K562 (cell line): ENCODE data around the gene ENG. TPM values are rescaled to one million over a fixed set of nuclear protein-coding genes. Genes with fewer than 3 reads are reported as not detected.

ENCODE experiments used
- BACH1 ChIP-seq: fragments of 200-800 bp; sonication (Bioruptor generic); IDR thresholded peaks from 2 replicates; pipeline ENCODE4 v1.6.1; 2016; ENCODE audit warnings: missing genetic modification characterization, missing compliant biosample characterization
- CREM ChIP-seq: IDR thresholded peaks from 2 replicates; pipeline ENCODE4 v1.6.1; 2014; ENCODE audit warnings: antibody characterized with exemption, low read depth
- FOSL1 ChIP-seq: fragments of 200-800 bp; sonication (Bioruptor generic); conservative IDR thresholded peaks from 2 replicates; pipeline ENCODE4 v1.6.1; 2016; ENCODE audit warnings: missing genetic modification characterization, missing compliant biosample characterization
- GTF2A2 ChIP-seq: IDR thresholded peaks from 2 replicates; pipeline ENCODE4 v1.6.1; 2016; ENCODE audit warnings: mild to moderate bottlenecking, missing genetic modification characterization, missing compliant biosample characterization
- GTF2E2 ChIP-seq: fragments of 200-800 bp; sonication (Bioruptor generic); IDR thresholded peaks from 2 replicates; pipeline ENCODE4 v1.6.1; 2016; ENCODE audit warnings: missing genetic modification characterization, missing compliant biosample characterization
- HSF4 ChIP-seq: fragments of 250-450 bp; sonication (Bioruptor Pico); IDR thresholded peaks from 2 replicates; pipeline ENCODE4 v2.1.2; 2022; ENCODE audit warnings: mild to moderate bottlenecking, moderate library complexity, borderline replicate concordance
- KAT8 ChIP-seq: fragments of 450-650 bp; IDR thresholded peaks from 2 replicates; pipeline ENCODE4 v1.6.1; 2016; ENCODE audit warnings: low read depth, mild to moderate bottlenecking
- KLF10 ChIP-seq: fragments of 250-450 bp; sonication (Bioruptor Pico); IDR thresholded peaks from 2 replicates; pipeline ENCODE4 v1.6.1; 2021; ENCODE audit warnings: matching md5 sums
- MAZ ChIP-seq, 2 experiments: fragments of 450-650 bp in 1 of 2; sonication (generic) in 1 of 2; formaldehyde crosslinking; IDR thresholded peaks in 1 of 2; conservative IDR thresholded peaks in 1 of 2; 2 replicates each; pipeline versions ENCODE4 v1.4.0 to v1.5.0; 2020; ENCODE audit warnings: mild to moderate bottlenecking in 1 of 2, missing genetic modification reagents in 1 of 2
- MBD2 ChIP-seq: sonication (generic); IDR thresholded peaks from 2 replicates; pipeline ENCODE4 v1.6.1; 2016; ENCODE audit warnings: low read depth, borderline replicate concordance
- MCM5 ChIP-seq: fragments of 450-650 bp; IDR thresholded peaks from 2 replicates; pipeline ENCODE4 v1.6.1; 2016; ENCODE audit warnings: low read depth
- MEF2D ChIP-seq: conservative IDR thresholded peaks from 2 replicates; pipeline ENCODE4 v1.6.1; 2016; ENCODE audit warnings: low read depth, missing genetic modification characterization, missing compliant biosample characterization
- PYGO2 ChIP-seq: fragments of 450-650 bp; IDR thresholded peaks from 2 replicates; pipeline ENCODE4 v1.6.1; 2016; ENCODE audit warnings: mild to moderate bottlenecking, missing genetic modification characterization, moderate library complexity, missing compliant biosample characterization
- RAD51 ChIP-seq: fragments of 450-650 bp; IDR thresholded peaks from 2 replicates; pipeline ENCODE4 v1.7.1; 2016; ENCODE audit warnings: low read depth, mild to moderate bottlenecking, borderline replicate concordance
- RBM17 ChIP-seq: fragments of 200-400 bp; formaldehyde crosslinking; IDR thresholded peaks from 2 replicates; pipeline ENCODE4 v1.6.1; 2017; ENCODE audit warnings: low read depth, mild to moderate bottlenecking, low read length, borderline replicate concordance
- TARDBP ChIP-seq: fragments of 450-650 bp; IDR thresholded peaks from 2 replicates; pipeline ENCODE4 v1.6.1; 2016
- TRIM24 ChIP-seq, 2 experiments: fragments of 450-650 bp; IDR thresholded peaks; 2 replicates each; pipeline ENCODE4 v1.6.1; 2016
- ZFP30 ChIP-seq: fragments of 250-450 bp; sonication (Bioruptor Pico); IDR thresholded peaks from 2 replicates; pipeline ENCODE4 v1.8.0; 2022; ENCODE audit warnings: moderate library complexity, mild to moderate bottlenecking, inconsistent platforms, borderline replicate concordance
- ZNF217 ChIP-seq: sonication (generic); formaldehyde crosslinking; IDR thresholded peaks from 2 replicates; pipeline ENCODE4 v1.8.0; 2022; ENCODE audit warnings: mild to moderate bottlenecking, missing genetic modification reagents
- ZNF24 ChIP-seq: fragments of 450-650 bp; IDR thresholded peaks from 2 replicates; pipeline ENCODE4 v1.6.1; 2016
- ZNF282 ChIP-seq: sonication (generic); formaldehyde crosslinking; IDR thresholded peaks from 2 replicates; pipeline ENCODE4 v1.8.1; 2023; ENCODE audit warnings: missing genetic modification reagents
- ZNF561 ChIP-seq: fragments of 450-650 bp; formaldehyde crosslinking; conservative IDR thresholded peaks from 2 replicates; pipeline ENCODE4 v1.4.0; 2020; ENCODE audit warnings: mild to moderate bottlenecking, moderate library complexity
- ZNF75A ChIP-seq: fragments of 450-650 bp; formaldehyde crosslinking; IDR thresholded peaks from 2 replicates; pipeline ENCODE4 v1.4.0; 2020; ENCODE audit warnings: mild to moderate bottlenecking
- polyA plus RNA-seq, 8 experiments: library from polyadenylated mRNA; depleted of rRNA in 4 of 8; stranded (reverse) in 5 of 8; unstranded in 3 of 8; fragments of >200 nt; fragmentation: Nextera tagmentation in 2 of 8; fragmentation: Illumina TruSeq in 1 of 8; extraction: Ambion mirVana in 2 of 8; extraction: Trizol in 1 of 8; gene quantifications; 2 replicates each; pipeline versions ENCODE4 v1.2.1 to v1.2.3, GENCODE V29; 2011 to 2014; ENCODE audit warnings: inconsistent platforms in 1 of 8, missing spikeins in 1 of 8
- total RNA-seq, 7 experiments: library from RNA; depleted of rRNA in 6 of 7; stranded (reverse); fragments of >200 nt in 6 of 7; fragmentation: Illumina TruSeq in 2 of 7; extraction: Trizol in 2 of 7; gene quantifications; 2 replicates each; pipeline versions ENCODE4 v1.2.1 to v1.2.3, GENCODE V29; 2011 to 2021; ENCODE audit warnings: low replicate concordance in 1 of 7
- TF ChIP-seq, protein P1 (sequence below), 2 experiments: fragments of 450-650 bp in 1 of 2; IDR thresholded peaks; 2 replicates each; pipeline ENCODE4 v1.6.1; 2011 to 2017; ENCODE audit warnings: low read depth in 2 of 2, antibody characterized with exemption in 1 of 2, borderline replicate concordance in 1 of 2, low read length in 1 of 2, mild to moderate bottlenecking in 1 of 2, mixed read lengths in 1 of 2; ENCODE audit not compliant: control insufficient read depth in 1 of 2
- TF ChIP-seq, protein P2 (sequence below): fragments of 250-450 bp; sonication (Bioruptor Pico); IDR thresholded peaks from 2 replicates; pipeline ENCODE4 v1.4.0; 2020; ENCODE audit warnings: mild to moderate bottlenecking
- TF ChIP-seq, protein P3 (sequence below): sonication (generic); formaldehyde crosslinking; IDR thresholded peaks from 2 replicates; pipeline ENCODE4 v1.8.0; 2022; ENCODE audit warnings: missing genetic modification reagents, mild to moderate bottlenecking, borderline replicate concordance

Gene ENG
- total and polyA plus RNA-seq, 9 of the 15 experiments (the other 6 are each of a cell fraction or from before 2014, with no cell fraction given): 0.04 to 0.40 (median 0.14) TPM; not detected in 1

DNA sequence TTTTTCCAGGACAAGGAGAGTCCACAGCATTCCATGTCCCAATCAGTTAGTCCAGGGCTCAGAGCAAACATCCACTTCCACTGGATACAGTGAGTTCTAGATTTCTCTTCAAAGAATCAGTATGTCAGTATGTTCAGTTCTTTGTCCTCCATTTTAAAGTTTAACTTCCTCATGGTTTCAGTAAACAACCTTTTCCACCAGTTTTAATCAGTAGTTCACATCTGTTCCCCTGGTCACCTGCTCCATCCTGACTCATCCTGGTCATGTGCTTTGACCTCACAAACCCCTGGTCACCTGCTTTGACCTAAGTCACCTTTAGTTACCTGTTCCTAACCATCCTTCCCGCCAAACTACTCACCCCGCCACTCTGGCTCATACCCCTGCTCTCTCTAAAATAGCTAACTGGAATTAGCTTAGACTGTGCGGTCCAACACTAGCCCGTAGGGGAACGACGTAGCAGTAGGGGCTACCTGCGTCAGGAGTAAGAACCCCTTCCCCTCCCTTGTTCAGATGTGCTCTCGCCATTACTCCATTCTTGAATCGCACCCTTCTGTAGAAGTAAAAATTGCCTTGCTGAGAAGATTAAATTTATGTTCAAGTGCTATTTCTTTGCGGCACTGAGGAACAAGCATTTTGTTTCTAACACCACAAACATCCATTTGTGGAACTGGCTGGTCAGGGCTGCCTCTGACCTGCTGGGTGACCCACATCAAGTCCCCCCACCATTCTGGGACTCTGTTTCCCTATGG, 5.5 kb downstream of the ENG start (continued):
- no peak for TF ChIP-seq PYGO2 (tag)
- no peak for TF ChIP-seq ZNF75A
- no peak for TF ChIP-seq ZNF217 (CRISPR knock-in tag)
- no peak for TF ChIP-seq MCM5
- peak; percentile 58 for TF ChIP-seq RAD51
- no peak for TF ChIP-seq KLF10 (CRISPR knock-in tag)
- no peak for TF ChIP-seq ZFP30 (CRISPR knock-in tag)
- no peak for TF ChIP-seq MAZ (CRISPR knock-in tag; conservative IDR thresholded peaks at IDR 0.05 in 1 of 2, IDR thresholded peaks at IDR 0.05 in 1 of 2)
- TF ChIP-seq ZNF24: no peak
- peak; percentile 49; the same call in 1 of the 2 replicates for TF ChIP-seq MEF2D (tag)
- TF ChIP-seq KAT8: no peak
- TF ChIP-seq ZNF561 (CRISPR knock-in tag): peak; percentile 87; the same call in 1 of the 2 replicates
- no peak for TF ChIP-seq HSF4 (CRISPR knock-in tag)
- TF ChIP-seq CREM: no peak
- TF ChIP-seq MBD2: no peak
- no peak for TF ChIP-seq BACH1 (tag)
- TF ChIP-seq RBM17: no peak
- TF ChIP-seq FOSL1 (tag): peak; percentile 77
- TF ChIP-seq GTF2E2 (tag): no peak
- TF ChIP-seq, protein P1, sequence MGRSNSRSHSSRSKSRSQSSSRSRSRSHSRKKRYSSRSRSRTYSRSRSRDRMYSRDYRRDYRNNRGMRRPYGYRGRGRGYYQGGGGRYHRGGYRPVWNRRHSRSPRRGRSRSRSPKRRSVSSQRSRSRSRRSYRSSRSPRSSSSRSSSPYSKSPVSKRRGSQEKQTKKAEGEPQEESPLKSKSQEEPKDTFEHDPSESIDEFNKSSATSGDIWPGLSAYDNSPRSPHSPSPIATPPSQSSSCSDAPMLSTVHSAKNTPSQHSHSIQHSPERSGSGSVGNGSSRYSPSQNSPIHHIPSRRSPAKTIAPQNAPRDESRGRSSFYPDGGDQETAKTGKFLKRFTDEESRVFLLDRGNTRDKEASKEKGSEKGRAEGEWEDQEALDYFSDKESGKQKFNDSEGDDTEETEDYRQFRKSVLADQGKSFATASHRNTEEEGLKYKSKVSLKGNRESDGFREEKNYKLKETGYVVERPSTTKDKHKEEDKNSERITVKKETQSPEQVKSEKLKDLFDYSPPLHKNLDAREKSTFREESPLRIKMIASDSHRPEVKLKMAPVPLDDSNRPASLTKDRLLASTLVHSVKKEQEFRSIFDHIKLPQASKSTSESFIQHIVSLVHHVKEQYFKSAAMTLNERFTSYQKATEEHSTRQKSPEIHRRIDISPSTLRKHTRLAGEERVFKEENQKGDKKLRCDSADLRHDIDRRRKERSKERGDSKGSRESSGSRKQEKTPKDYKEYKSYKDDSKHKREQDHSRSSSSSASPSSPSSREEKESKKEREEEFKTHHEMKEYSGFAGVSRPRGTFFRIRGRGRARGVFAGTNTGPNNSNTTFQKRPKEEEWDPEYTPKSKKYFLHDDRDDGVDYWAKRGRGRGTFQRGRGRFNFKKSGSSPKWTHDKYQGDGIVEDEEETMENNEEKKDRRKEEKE (IDR thresholded peaks at IDR 0.05; ENCODE audit: borderline replicate concordance in 1 of 2, control insufficient read depth in 1 of 2, low read depth in 2 of 2, low read length in 1 of 2): no peak
- TF ChIP-seq, protein P2, sequence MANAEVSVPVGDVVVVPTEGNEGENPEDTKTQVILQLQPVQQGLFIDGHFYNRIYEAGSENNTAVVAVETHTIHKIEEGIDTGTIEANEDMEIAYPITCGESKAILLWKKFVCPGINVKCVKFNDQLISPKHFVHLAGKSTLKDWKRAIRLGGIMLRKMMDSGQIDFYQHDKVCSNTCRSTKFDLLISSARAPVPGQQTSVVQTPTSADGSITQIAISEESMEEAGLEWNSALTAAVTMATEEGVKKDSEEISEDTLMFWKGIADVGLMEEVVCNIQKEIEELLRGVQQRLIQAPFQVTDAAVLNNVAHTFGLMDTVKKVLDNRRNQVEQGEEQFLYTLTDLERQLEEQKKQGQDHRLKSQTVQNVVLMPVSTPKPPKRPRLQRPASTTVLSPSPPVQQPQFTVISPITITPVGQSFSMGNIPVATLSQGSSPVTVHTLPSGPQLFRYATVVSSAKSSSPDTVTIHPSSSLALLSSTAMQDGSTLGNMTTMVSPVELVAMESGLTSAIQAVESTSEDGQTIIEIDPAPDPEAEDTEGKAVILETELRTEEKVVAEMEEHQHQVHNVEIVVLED (CRISPR knock-in tag): no peak
- no peak for TF ChIP-seq TARDBP
- peak in 1 of 2 experiments; percentile 56; a peak in 3 of 4 replicates for TF ChIP-seq TRIM24 (IDR thresholded peaks at IDR 0.05)
- no peak for TF ChIP-seq GTF2A2
- no peak for TF ChIP-seq ZNF282
- TF ChIP-seq, protein P3, sequence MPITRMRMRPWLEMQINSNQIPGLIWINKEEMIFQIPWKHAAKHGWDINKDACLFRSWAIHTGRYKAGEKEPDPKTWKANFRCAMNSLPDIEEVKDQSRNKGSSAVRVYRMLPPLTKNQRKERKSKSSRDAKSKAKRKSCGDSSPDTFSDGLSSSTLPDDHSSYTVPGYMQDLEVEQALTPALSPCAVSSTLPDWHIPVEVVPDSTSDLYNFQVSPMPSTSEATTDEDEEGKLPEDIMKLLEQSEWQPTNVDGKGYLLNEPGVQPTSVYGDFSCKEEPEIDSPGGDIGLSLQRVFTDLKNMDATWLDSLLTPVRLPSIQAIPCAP (CRISPR knock-in tag): no peak
